Measurements from ENCODE around the gene DGCR6L. TPM values are rescaled to one million over a fixed set of nuclear protein-coding genes. Genes with fewer than 3 reads are reported as not detected.
"Not testable (repeated sequence)": the region's sequence is repeated elsewhere in the genome, so short reads cannot be mapped to it uniquely, and the experiment has no call there.

The DGCR6L gene
- total RNA-seq, 2 experiments from 2014 or later, result 35.1 to 38.2 TPM

DNA sequence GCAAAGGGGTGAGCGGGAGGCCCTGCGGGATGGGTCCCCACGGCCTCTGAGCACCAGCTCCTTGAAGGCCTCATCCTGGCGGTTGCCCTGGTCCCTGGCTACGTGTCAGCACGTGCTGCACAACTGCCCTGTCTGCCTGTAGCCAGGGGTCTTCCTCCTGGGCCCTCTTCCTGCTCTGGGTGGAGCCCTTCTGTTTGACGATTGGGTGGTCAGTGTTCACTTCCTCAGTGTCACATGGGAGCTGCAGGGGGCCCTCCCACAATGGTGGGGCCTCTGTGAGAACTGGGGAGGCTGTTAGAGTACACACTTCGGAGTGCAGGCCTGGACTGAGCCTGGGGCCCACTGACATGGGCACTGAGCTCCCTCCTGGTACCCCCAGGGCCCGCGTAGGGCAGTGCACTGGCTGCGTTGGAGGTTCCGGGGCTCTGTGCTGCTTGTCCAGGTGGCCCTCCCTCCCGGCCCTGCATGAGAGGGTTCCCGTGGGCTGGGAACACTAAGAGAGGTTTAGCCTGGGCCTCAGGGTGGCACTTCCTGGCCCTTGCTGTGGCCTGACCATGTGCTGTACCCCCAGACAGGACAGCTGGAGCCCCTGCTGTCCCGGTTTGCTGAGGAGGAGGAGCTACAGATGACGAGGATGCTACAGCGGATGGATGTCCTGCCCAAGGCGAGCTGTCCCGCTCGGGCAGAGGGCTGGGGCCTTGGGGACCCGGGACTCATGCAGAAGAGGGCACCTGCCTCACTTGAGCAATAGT is 13.8 kb downstream of the DGCR6L start:
- Mint-ChIP-seq H3K36me3 (no peaks in the 10 kb centered on the region), H3K9me3 (no peaks in the 10 kb centered on the region), H3K4me1 (no peaks in the 10 kb centered on the region), H3K4me3 (no peak overlapping the region), H3K27me3 (peaks cover 15% of the 10 kb centered on the region), H3K27ac (no peak overlapping the region)
- no peak for DNase-seq

DNA sequence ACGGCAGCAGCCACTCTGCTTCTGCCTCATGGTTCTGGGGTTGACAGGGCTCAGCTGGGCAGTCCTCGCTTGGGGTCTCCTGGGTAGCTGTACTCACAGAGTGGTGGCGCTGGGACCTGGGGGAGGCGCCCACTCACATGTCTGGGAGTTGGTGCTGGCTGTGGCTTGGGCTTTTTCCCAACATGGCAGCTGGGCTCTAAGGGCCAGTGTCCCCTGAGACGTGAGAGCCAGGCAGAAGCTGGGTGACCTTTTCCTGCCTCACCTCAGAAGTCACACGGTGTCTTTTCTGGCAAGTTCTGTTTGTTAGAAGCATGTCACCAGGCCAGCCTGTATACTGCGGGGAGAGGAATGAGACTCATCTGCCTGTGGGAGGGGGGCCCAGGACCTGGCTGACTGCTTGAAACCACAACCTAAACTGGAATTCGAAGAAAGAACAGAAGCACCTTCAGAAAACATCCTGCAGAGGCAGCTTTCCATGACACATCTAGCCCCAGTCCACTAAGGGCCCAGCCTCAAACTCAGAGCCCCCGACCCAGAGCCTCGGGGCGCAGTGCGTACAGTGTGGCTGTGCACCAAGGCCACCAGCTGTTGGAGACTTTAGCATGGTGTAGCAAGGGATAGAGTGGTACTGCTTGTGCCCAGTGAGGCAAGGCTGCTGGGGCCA is 14.5 kb downstream of the DGCR6L start:
- Mint-ChIP-seq H3K27ac (peak overlapping the region; percentile 38), H3K27me3 (peaks cover 21% of the 10 kb centered on the region)
- not testable (repeated sequence) for H3K4me1 Mint-ChIP-seq, DNase-seq, H3K4me3 Mint-ChIP-seq, H3K36me3 Mint-ChIP-seq, H3K9me3 Mint-ChIP-seq

DNA sequence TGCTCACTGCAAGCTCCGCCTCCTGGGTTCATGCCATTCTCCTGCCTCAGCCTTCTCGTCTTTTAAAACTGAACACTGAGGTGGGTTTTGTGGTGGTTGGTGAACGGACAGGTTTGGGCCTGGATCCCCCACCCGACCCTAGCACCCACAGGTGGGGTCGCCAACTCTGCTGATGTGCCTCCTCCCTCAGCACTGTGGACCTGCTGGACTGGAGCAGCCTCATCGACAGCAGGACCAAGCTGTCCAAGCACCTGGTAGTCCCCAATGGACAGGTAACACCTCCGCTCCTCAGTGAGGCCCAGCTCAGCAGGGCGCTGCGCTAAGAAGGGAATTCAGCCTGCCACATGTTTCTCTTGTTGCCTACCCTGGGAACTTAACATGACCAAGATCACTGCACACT is 15.2 kb downstream of the DGCR6L start:
- no peak overlapping the region for H3K27ac Mint-ChIP-seq
- H3K27me3 Mint-ChIP-seq, result peaks cover 21% of the 10 kb centered on the region
- no peaks in the 10 kb centered on the region for H3K9me3 Mint-ChIP-seq
- no peaks in the 10 kb centered on the region for H3K36me3 Mint-ChIP-seq
- H3K4me1 Mint-ChIP-seq, result peaks cover 1% of the 10 kb centered on the region
- no peak overlapping the region for H3K4me3 Mint-ChIP-seq
- no peak for DNase-seq

DNA sequence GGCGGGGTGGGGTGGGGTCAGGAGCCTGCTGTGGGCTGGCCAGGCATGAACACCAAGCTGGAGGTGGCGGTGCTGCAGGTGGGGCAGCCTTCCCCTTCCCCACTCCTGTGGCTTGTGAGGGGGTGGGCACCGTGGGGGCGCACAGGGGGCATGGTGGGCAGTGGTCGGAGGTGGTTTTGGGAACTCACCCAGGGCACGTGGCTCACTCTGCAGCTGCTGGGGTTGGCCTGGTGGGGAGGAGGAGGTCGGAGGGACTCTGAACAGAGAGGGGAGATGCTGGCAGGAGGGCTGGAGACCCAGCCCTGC is 16.7 kb downstream of the DGCR6L start:
- H3K36me3 Mint-ChIP-seq, H3K27ac Mint-ChIP-seq, H3K9me3 Mint-ChIP-seq, H3K4me1 Mint-ChIP-seq, DNase-seq, H3K4me3 Mint-ChIP-seq: not testable (repeated sequence)
- H3K27me3 Mint-ChIP-seq, result peaks cover 21% of the 10 kb centered on the region

GRCh38 chr22:20302438-20303228 is 17.2 kb downstream of the DGCR6L start:
- Mint-ChIP-seq H3K27ac (no peak overlapping the region), H3K9me3 (no peaks in the 10 kb centered on the region), H3K27me3 (peaks cover 21% of the 10 kb centered on the region), H3K36me3 (no peaks in the 10 kb centered on the region), H3K4me3 (no peak overlapping the region), H3K4me1 (peaks cover 1% of the 10 kb centered on the region)
- DNase-seq, result no peak

DNA sequence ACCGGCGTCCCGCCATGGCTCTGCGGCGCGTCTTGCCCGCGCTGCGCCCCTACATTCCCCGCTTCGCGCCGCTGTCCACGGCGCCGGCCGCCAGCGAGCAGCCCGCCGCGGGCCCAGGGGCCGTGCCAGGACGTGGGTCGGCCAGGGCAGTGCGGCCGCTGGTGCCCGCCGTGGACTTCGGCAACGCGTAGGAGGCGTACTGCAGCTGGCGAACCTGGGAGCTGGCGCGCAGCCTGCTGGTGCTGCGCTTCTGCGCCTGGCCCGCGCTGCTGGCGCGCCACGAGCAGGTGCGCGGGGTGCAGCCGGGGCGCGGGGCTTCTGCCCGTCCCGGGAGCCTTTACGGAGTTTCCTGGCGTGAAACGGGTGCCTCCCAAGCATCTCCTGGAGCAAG is 20.1 kb downstream of the DGCR6L start:
- no peak overlapping the region for H3K27ac Mint-ChIP-seq

GRCh38 chr22:20298803-20299745 is 20.8 kb downstream of the DGCR6L start:
- no peaks in the 10 kb centered on the region for H3K36me3 Mint-ChIP-seq
- H3K9me3 Mint-ChIP-seq, result no peaks in the 10 kb centered on the region
- peak overlapping the region; percentile 38 for H3K27ac Mint-ChIP-seq
- peak overlapping the region; percentile 77 for H3K4me3 Mint-ChIP-seq
- peaks cover 1% of the 10 kb centered on the region for H3K4me1 Mint-ChIP-seq
- DNase-seq, result peak; percentile 90
- peaks cover 21% of the 10 kb centered on the region for H3K27me3 Mint-ChIP-seq

More for the DNA sequence above, 20.1 kb downstream of the DGCR6L start:
- Mint-ChIP-seq H3K27me3 (peaks cover 21% of the 10 kb centered on the region), H3K4me3 (peak overlapping the region; percentile 45), H3K36me3 (no peaks in the 10 kb centered on the region), H3K4me1 (peaks cover 1% of the 10 kb centered on the region), H3K9me3 (no peaks in the 10 kb centered on the region)
- no peak for DNase-seq

DNA sequence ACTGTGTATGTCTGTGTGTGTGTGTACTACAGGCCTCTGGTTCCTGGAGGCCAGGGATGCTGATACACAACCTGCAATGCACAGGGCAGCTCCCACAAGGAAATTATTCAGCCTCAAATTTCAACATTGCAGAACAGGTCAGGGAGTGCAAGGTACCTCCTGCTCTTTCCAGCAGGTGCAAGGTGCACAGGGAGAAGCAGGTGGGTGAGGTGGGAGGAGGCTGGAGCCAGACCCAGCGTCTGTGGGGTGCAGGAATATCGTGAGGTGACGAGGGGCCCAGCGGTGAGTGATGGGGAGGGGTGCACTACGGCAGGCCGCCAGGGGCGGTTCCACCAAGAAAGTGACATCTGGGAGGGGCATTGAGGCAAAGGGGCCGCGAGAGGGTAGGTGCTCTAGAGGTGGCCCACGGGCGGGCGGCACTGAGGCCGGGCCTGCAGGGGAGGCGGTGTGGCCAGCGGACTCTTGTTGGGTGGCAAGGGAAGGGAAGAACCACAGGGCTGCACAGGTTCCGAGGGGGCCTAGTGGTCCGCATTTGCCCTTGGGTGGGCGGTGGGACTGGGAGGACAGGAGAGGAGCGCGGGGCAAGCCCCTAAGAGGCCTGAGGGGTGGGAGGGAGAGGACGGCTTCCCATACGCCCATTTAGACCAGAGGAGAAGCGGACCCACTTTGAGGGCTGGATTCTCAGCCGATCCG is 21.6 kb downstream of the DGCR6L start:
- no peaks in the 10 kb centered on the region for H3K36me3 Mint-ChIP-seq
- peak overlapping the region; percentile 23 for H3K4me3 Mint-ChIP-seq
- H3K4me1 Mint-ChIP-seq, result peaks cover 1% of the 10 kb centered on the region
- no peak for DNase-seq
- peaks cover 21% of the 10 kb centered on the region for H3K27me3 Mint-ChIP-seq
- no peak overlapping the region for H3K27ac Mint-ChIP-seq
- H3K9me3 Mint-ChIP-seq, result no peaks in the 10 kb centered on the region

DNA sequence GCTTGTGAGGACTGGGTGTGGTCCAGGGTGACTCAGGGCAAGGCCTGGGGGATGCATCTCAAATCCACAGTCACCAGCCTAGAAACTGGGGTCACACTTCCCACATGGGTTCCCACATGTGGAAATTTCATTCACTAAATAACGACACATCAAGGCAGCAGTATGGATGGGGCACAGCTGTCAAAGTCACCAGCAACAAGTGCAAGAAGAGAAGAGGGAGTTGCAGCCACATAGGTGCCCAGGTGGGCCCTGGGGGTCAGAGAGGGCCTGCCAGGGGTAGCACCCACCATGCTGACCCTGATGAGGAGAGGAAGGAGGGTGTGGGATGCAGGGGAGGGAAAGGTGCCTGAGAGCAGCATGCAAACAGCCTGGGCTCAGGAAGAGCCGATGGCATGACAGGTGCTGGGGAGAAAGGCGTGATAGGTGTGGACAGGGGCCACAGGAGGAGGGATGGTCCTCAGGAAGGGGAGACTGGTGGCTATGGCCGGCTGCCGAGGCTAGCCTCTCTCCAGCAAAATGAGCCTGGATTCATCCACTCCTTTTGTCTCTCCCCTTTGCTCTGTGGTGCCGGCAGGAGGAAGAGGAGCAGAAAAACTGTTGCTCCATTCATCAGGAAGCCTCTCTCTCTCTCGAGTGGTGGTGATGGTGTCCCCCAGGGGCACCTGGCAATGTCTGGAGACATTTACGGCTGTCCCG is 22.3 kb downstream of the DGCR6L start:
- H3K4me3 Mint-ChIP-seq, result no peak overlapping the region

DNA sequence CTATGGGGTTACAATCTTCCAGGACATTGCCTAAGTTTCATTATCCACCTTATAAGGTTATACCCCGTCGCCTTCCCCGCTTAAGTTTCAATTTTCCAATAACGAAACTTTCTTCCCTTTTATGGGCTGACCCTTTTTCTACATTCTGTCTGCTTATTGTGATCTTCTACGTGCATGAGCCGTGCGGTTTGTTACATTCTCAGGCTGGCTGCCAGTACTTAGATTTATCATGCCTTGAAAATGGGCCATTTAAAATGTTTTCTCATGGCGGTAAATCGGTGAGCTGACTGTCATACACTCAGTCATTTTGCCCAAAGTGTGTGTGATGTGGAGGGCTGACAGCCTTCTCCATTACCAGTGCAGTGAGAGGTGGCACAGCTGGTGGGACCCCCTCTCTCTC is 23.3 kb downstream of the DGCR6L start:
- Mint-ChIP-seq H3K27ac (no peak overlapping the region), H3K36me3 (no peaks in the 10 kb centered on the region), H3K27me3 (peaks cover 12% of the 10 kb centered on the region), H3K9me3 (no peaks in the 10 kb centered on the region), H3K4me3 (no peak overlapping the region), H3K4me1 (peaks cover 1% of the 10 kb centered on the region)
- no peak for DNase-seq

More for the DNA sequence above, 22.3 kb downstream of the DGCR6L start:
- Mint-ChIP-seq H3K36me3 (no peaks in the 10 kb centered on the region), H3K4me1 (peaks cover 1% of the 10 kb centered on the region), H3K9me3 (no peaks in the 10 kb centered on the region), H3K27me3 (peaks cover 18% of the 10 kb centered on the region), H3K27ac (no peak overlapping the region)
- no peak for DNase-seq

DNA sequence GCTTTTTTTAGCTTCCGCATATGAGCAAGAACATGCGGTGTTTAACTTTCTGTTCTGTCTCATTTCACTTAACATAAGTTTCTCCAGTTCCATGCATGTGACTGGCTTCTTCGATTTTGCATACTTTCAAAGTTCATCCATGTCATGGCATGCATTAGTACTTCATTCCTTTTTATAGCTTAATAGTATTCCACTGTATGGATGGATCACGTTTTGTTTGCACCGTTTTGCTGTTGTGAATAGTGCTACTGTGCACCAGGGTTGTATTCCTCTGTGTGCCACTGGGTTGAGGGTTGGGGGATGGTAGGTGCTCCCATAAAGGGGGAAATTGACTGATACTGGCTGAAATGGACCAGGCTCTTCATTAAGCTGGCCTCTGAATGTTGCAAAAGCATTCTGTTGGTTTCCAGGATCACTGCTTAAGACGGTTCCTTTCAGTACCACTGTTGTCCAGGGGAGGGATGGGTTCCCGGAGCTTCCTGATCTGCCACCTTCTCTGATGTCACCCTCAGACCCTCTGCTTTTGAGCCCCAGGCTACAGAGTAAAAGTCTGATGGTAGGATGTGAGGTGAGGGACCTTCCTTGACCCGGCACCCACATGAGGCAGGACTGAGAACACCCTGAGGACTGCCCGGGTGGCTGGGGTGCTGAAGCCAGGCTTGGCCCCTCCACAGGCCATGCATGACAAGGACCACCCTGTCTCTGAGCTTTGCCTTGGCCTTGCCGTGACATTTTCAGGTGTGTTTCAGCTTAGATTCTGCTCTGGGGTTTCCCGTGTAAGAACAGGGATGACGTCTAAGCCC is 24.4 kb downstream of the DGCR6L start:
- H3K36me3 Mint-ChIP-seq, result no peaks in the 10 kb centered on the region

DNA sequence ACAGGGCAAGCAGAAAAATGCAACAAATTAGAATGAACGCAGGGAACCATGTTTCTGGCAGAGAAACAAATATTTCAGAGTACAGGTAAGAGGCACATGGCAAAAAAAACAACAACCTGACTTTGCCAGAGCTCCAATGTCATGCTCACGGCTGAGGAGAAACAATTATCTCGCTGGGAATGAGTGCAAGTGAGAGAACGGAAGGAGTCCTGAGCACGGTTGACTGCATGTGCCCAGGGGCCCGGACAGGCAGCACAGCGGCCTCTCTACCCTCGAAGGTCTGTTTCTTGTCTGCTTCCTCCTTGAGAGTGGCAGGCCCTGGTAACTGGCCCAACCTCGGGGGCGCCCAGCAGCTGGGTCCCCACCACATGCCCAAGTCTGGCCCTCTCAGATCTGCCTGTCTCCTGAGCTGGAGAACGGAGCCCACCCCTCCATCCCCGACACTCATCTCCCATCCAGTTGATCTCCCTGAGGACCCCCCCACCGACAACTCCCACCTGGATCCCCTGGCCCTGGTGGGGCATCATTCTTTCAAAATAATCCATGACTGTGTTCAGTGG is 27.1 kb downstream of the DGCR6L start:
- H3K9me3 Mint-ChIP-seq, result no peaks in the 10 kb centered on the region
- H3K27ac Mint-ChIP-seq, result no peak overlapping the region
- no peaks in the 10 kb centered on the region for H3K27me3 Mint-ChIP-seq
- H3K36me3 Mint-ChIP-seq, result no peaks in the 10 kb centered on the region
- H3K4me3 Mint-ChIP-seq, result no peak overlapping the region
- no peaks in the 10 kb centered on the region for H3K4me1 Mint-ChIP-seq
- DNase-seq, result no peak

More for the DNA sequence above, 24.4 kb downstream of the DGCR6L start:
- Mint-ChIP-seq H3K27ac (no peak overlapping the region), H3K27me3 (peaks cover under 1% of the 10 kb centered on the region), H3K4me3 (no peak overlapping the region), H3K9me3 (no peaks in the 10 kb centered on the region), H3K4me1 (no peaks in the 10 kb centered on the region)
- DNase-seq, result no peak

DNA sequence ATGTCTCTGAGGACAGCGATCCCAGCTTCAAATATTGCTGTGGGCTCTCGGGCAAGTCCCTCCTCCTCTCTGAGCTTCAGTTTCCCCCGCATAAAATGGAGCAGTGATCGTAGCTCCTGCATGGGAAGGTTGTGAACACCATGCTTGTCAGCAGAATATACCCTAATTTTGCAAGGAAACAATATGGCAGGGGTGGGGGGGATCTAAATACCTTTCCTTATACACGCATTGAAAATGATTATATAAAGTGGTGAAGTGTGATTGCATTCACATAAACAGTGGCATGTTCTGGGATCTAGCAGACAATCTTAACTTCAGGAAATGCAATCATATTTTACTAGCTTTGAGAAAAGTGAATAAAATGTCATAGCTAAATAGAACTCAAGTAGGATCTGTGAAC is 27.8 kb downstream of the DGCR6L start:
- Mint-ChIP-seq H3K36me3 (no peaks in the 10 kb centered on the region), H3K9me3 (no peaks in the 10 kb centered on the region), H3K27me3 (no peaks in the 10 kb centered on the region)

More for the DNA sequence above, 27.8 kb downstream of the DGCR6L start:
- Mint-ChIP-seq H3K4me1 (no peaks in the 10 kb centered on the region), H3K27ac (no peak overlapping the region), H3K4me3 (no peak overlapping the region)
- DNase-seq, result no peak

All from activated naive CD8-positive, alpha-beta T cell treated with anti-CD3 and anti-CD28 coated beads for 36 hours (primary cell).